PFSK-1 (cell line): ENCODE data around the gene BAMBI.

Experiments used
- FOXP2 ChIP-seq: optimal IDR thresholded peaks from 2 replicates; pipeline ENCODE3; 2011; ENCODE audit warnings: borderline replicate concordance, control low read depth, inconsistent platforms; ENCODE audit not compliant: insufficient read depth; ENCODE audit errors: extremely low read length, extremely low read depth
- POLR2AphosphoS5 ChIP-seq: IDR thresholded peaks from 2 replicates; pipeline ENCODE4 v1.6.1; 2012; ENCODE audit warnings: low read depth, mild to moderate bottlenecking, control low read depth, low read length, moderate library complexity
- TAF1 ChIP-seq: IDR thresholded peaks from 2 replicates; pipeline ENCODE4 v1.6.1; 2012; ENCODE audit warnings: low read length, control low read depth, borderline replicate concordance; ENCODE audit not compliant: insufficient read depth

GRCh38 chr10:28664369-28664740 is 13.0 kb upstream of the BAMBI start:
- no peak for TF ChIP-seq FOXP2
- no peak for TF ChIP-seq POLR2AphosphoS5
- TF ChIP-seq TAF1, result no peak
